Measurements from ENCODE around the gene MUC4.

Gene MUC4

GRCh38 chr3:195711813-195712534, 99.8 kb downstream of the MUC4 start:
- DNase-seq = peak; percentile 62

DNA sequence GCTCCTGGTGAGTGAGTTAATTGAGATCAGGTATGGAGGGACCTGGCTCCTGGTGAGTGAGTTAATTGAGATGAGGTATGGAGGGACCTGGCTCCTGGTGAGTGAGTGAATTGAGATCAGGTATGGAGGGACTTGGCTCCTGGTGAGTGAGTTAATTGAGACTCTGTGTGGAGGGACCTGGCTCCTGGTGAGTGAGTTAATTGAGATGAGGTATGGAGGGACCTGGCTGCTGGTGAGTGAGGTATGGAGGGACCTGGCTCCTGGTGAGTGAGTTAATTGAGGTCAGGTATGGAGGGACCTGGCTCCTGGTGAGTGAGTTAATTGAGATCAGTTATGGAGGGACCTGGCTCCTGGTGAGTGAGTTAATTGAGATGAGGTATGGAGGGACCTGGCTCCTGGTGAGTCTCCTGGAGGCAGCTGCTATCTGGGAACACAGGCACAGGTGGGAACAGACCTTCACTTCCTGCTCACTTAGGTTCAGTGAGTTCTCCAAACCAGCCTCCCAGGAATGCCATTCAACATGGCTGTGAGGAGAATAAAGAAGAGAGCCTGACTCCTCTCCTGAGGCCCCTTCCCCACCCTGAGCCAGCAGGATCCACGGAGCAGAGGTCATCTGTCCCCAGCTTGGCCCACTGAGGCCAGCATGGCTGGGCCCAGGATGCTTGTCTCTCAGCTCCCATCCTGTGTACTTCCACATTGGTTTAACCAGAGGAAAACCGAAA, 100.5 kb downstream of the MUC4 start:
- DNase-seq = peak; percentile 59

DNA sequence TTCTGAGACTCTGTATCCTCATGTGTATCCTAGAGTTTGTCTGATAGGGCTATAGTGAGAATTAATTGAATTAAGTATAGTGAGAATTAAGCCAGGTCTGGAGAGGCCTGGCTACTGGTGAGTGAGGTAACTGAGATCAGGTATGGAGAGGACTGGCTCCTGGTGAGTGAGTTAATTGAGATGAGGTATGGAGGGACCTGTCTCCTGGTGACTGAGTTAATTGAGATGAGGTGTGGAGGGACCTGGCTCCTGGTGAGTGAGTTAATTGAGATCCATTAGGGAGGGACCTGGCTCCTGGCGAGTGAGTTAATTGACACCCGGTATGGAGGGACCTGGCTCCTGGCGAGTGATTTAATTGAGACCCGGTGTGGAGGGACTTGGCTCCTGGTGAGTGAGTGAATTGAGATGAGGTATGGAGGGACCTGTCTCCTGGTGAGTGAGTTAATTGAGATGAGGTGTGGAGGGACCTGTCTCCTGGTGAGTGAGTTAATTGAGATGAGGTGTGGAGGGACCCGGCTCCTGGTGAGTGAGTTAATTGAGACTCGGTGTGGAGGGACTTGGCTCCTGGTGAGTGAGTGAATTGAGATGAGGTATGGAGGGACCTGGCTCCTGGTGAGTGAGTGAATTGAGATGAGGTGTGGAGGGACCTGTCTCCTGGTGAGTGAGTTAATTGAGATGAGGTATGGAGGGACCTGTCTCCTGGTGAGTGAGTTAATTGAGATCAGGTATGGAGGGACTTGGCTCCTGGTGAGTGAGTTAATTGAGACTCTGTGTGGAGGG, 101.4 kb downstream of the MUC4 start:
- peak; percentile 61 for DNase-seq

DNA sequence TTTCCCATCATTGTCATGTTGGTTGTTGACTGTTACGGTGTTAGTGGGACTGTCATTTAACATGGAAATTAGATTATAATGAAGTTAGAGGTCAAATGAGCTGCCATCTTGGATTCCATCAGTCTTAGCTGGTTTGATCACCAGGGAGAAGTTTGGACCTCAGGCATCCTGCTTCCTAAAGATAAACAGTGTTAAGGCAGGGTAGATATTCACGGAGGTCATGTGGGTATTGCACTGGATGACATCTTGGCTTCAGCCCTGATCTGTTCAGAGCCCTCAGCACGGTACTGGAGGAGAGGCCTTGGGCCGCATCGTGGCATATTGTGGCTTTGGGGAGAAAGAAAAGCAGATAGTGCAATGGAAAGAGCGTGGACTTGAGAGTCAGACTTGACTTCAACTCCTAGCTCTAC, 102.0 kb downstream of the MUC4 start:
- DNase-seq = peak; percentile 42

- DNase-seq = peak; percentile 54
Measured at GRCh38 chr3:195708626-195709481, 102.9 kb downstream of the MUC4 start.

DNA sequence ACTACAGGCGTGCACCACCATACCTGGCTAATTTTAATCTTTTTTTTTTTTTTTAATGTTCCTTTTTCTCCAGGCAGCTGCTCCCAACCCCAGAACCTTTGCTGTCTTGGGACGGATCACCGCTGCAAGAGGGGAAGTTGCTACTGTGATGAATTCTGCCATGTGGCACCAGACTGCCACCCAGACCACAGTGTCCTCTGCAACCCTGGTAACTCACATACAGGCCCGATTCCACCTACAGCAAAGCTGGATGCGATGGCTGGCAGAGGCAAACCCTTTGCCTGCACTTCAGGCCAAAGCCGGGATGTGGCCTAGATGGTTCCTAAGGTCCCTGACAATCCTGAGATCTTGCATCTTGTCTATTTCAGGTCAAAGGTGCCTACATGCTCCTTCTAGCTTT, 103.7 kb downstream of the MUC4 start:
- peak; percentile 62 for DNase-seq

- DNase-seq = peak; percentile 60
Measured at GRCh38 chr3:195705081-195705991, 106.4 kb downstream of the MUC4 start.

DNA sequence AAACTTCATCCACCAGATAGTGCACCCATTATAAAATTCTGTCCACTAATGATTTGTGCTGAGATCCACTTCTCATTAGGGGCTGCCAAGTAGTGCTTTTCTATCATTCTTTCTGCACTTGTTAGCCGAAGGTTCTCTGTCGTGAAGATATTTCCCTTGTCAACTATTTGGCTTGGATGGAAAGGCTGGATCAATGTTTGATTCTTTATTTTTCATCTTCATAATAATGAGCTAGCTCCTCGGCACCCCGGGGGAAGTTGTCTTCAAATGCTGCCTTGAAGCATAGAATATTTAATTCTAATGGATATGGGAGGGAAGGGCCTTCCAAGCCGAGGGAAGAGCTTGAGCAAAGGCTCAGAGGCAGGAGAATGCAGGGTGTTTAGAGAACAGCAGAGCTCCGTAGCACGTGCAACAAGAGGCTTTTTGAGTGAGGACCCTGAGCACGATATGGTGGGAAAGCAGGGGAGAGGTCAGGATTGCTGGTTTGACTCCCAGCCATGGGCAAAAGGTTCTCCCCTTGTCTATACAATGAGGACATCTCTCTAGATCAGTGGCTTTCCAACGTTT, 107.2 kb downstream of the MUC4 start:
- peak; percentile 61 for DNase-seq

- peak; percentile 43 for DNase-seq
Measured at GRCh38 chr3:195703776-195704175, 108.0 kb downstream of the MUC4 start.

DNA sequence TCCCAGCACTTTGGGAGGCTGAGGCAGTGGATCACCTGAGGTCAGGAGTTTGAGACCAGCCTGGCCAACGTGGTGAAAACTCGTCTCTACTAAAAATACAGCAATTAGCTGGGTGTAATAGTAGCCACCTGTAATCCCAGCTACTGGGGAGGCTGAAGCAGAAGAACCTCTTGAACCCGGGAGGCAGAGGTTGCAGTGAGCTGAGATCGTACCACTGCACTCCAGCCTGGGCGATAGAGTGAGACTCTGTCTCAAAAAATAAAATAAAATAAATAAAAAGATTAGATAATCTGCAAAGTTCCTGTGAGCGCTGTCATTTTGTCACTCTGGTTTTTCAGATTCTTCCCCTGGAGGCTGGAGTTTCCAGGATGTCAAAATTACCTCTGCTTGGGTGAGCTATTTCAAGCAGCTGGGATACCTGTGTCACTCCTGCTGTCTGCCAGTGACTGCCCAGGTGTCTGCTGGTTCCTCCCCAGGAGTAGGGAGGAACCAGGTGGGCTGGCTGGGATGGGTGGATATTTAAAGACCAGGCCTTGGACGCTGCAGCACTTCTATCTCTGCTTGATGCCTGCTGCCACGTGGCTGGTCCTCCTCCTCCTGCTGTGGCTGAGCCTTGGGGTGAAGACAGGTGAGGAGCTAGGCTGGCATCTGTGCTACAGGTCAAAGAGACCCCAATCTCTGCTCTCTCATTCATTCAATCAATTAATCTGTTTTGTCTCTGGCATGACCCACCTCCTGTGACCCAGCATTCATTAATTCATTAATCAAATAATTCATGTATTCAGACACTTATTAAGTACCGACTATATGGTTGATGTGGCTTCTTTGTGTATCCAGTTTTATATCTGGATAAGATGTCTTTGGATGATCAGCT, 110.5 kb downstream of the MUC4 start:
- peak; percentile 62 for DNase-seq

GRCh38 chr3:195700319-195700718, 111.4 kb downstream of the MUC4 start:
- DNase-seq = peak; percentile 58

- DNase-seq = peak; percentile 31
Measured at GRCh38 chr3:195699860-195700259, 111.9 kb downstream of the MUC4 start.

DNA sequence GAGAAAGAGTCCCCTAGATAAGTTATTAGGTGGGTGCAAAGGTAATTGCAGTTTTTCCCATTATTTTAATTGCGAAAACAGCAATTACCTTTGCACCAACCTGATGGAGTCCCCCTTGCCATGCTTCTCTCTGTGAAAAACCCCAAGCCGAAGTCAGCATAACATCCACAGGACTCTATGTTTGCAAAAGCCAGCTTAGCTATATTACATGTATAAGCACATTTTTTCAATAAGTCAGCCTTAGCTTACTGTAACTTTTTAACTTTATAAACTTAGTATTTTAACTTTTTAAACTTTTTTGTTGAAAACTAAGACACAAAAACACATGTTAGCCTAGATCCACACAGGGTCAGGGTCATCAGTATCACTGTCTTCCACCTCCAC, 112.3 kb downstream of the MUC4 start:
- DNase-seq = no peak

DNA sequence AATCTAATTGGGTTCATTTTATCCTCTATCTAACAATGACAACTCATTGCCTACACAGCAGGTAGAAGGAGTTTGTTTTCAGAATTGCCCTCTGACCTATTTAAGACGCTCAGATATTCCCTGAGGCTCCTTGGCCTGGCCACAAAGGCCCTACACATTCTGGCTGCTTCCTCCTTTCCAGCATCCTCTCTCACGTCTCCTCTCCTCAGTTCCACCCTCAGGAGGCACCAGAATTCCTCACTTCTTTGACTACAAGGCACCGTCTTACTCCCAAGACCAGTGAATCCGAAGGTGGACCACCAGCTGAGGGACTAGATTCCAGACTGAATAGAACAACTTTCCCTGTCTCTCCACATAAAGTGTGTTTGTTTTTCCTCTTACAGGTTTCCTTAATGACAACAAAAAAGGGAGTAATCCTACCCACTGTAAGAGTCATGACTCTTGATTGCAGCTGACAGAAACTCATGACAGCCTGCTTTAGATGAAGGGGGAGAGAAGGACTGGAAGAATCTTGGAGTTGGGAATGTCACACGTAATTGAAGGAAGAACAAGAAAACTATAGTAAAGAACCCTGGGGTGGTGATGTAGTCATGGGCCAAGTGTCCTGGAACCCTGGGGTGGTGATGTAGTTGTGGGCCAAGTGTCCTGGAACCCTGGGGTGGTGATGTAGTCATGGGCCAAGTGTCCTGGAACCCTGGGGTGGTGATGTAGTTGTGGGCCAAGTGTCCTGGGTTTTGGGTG, 112.9 kb downstream of the MUC4 start:
- peak; percentile 60 for DNase-seq

DNA sequence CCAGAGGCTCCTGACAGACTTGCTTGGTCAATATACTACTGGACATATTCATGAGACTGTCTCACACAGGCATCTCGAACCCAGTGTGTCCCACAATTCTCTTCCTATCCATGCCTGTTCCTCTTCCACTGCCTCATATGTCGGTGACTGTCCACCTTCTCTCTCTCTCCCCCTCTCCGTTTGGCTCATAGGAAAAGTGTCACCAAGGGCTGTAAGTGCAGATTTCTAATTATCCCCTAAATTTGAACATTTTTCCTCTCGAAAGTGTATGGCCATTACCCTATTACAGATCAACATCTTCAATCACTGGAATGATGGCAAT, 113.4 kb downstream of the MUC4 start:
- peak; percentile 22 for DNase-seq

DNA sequence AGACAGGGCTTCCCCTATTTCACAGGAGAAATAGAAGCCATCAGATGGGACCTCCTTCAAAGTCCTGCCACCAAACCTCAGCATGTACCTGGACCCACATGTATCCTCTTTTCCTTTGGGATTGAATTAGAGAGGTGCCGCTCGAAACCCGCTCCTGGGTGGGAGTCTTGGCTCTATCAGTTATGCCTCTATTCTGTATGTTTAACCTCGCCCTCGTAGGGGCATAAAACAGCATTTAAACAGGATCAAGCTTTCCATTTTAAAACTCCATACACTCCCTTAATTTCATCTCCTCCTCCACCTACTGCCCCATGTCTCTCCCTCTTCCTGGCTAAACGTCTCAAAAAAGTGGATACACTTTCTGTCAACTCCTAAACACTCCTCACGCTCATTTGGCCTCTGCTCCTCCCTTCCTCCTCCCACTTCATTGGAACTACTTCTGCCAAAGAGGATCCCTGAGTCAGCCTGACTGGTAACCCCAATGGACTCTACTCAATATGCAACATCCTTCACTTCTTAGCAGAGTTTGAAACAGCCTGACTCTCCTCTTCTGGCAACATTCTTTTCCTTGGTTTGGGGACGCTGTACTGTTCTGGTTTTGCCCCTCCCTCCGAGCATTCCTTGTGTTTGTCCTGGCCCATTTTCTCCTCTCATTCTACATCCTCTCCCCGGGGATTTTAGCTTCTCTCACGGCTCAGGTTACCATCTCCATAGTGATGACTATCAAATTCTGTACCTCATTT, 114.0 kb downstream of the MUC4 start:
- DNase-seq = peak; percentile 59

All from activated effector memory CD4-positive, alpha-beta T cell treated with anti-CD3 and anti-CD28 coated beads, Interleukin-2, amount 50 U/mL, for 16 hours (primary cell).